GM04504 (cell line): ENCODE data around the gene TRPM2.
"Not testable (repeated sequence)": the region's sequence is repeated elsewhere in the genome, so short reads cannot be mapped to it uniquely, and the experiment has no call there.

Source experiments
- DNase-seq: peaks from one replicate; pipeline ENCODE4 v3.0.0-alpha.2; 2012; ENCODE audit warnings: low read depth

Gene TRPM2

DNA sequence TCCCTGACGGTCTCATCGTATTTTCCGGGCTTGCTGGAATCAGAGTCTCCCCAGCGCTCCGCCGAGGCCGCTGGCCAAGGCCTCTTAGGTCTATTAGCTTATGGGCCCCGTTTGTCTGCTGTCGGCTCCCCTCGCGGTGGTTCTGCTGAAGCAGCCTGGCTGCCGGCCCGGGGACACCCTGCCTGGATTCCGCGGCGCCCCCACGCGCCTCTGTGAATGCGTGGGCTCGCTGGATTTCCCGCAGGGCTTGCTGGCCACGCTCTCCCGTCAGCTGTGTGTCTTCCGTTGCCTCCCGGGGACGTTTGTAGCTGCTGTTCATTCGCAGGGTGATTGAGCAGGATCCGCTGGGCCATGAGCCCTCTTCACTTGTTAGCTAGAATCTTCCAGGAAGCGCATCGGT is 110.3 kb downstream of the TRPM2 start:
- no peak for DNase-seq

DNA sequence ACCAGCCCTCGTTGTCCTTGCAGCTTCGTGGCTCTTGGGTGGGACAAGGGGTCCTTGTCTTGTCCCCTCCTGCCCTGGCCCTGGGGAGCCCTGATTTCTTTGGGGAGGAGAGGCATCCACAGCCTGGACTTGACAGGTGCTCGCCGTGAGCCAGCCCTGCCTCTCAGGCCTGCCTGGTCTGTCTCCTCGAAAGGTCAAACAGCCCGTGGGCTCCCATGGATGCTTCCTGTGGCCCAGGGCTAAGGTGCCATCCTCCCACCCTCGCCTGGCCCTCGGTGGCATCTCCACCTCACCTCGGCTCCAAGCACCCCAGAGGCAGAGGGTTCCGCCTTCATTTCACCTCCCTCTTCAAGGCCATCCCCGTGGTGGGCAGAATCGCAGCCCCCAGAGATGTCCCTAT is 110.9 kb downstream of the TRPM2 start:
- no peak for DNase-seq

DNA sequence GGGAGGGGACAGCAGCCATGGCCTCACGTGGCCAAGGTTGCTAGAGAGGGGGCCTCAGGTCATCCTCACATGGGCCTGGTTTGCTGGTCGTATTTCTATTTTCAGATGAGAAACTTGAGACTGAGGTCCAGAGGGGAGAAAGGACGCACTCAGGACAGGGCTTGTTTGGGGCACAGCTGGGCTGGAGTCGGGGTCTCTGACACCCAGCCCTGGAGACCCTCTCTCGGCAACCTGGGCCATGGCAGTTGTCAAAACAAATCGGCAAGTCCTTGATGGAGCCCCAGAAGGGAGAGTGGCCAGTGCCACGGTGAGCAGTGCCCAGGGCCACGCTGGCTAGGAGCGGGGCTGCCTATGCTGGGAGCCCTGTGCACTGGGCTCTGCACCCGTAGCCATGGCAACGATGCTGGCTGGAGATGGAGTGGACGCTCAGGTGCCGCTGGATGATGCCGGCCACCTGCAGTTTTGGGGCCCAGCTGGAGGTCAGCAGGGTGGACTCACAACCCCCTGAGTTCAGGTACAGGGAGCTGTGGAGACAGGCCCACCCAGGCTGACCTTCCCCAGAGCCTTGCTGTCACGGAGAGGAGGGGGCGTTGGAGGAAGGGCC is 113.0 kb downstream of the TRPM2 start:
- DNase-seq, result no peak

GRCh38 chr21:44466996-44467858 is 113.8 kb downstream of the TRPM2 start:
- no peak for DNase-seq

- DNase-seq, result no peak
Measured at GRCh38 chr21:44467859-44468195, 114.4 kb downstream of the TRPM2 start.

DNA sequence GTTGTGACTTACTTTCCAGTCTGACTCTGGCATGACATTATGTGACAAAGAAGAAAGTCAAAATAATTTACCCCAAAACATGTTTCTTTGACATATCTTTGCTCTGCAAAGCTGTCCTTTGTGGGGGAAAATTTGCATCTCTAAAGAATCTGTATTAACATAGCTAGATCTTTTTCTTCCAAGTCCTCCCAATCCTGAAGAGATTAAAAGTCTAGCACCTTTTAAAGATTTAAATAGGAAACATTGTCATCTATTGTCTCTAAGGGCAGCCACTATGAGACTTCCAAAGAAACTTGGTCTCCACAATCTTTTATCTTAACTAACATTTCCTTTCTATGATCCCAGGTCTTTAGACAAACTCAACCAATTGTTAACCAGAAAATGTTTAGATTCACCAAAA is 117.9 kb downstream of the TRPM2 start:
- no peak for DNase-seq

DNA sequence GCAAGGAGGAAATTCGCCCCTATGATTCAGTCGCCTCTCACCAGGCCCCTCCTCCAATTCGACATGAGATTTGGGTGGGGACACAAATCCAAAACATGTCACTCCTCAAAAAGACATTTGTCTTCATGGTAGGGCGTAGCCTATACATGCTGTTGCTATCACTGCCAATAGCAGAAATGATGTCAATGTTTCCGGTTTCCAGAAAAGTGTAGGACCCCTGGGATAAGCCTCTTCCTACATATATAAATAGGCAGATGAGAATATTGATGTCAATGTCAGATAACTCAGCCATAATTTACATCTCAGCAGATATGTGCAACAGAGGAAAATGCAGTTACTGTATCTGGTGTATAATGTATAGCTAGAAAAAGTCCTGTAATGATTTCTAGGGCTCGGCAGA is 118.6 kb downstream of the TRPM2 start:
- no peak for DNase-seq

DNA sequence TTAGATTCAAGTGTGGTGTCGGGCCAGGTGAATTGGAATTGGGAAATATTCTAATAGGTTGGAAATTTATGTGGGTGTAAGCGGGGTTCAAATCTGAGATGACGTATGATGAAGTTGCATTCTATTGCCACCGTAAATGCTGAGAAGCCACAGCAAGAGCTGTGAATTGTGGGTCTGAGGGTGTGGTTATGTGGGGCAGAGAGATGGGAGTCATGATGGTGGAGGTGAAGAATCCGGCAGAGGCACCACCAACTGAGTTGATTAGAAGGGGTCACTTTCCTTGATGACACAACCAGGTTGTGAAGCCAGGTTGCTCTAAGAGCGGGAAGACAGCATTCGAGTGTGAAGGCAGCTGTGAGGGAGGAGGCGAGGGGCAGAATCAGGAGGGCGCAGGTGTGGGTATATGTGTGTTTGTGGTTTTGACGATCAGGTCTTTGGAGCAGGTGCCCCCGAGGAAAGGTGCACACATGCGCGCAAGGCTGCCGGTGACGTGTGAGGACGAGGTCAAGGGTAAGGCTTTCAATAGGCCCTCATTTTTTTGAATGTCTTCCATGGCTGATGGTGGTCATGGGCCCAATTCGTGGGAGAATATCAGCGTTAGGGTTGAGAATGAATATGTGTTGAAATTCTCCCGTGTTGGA is 120.6 kb downstream of the TRPM2 start:
- DNase-seq, result no peak

GRCh38 chr21:44475266-44475845 is 121.9 kb downstream of the TRPM2 start:
- no peak for DNase-seq

DNA sequence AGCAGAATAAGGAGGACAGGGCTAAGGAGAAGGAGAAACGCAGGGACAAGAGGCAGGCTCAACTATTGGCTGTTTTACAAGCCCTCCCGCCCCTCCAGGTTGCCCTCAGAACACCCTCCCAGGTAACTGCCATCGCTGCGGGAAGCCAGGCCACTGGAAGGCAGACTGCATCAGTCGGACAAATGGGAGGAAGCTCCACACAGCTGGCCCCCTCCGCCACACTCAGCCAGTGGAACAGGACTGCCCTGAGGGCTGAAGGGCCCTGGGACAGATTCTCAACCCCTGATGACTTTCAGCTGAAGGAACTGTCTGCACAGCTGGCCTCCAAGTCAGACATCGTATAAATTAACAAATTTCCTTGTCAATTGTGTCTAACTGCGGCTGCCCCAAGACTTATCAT is 123.7 kb downstream of the TRPM2 start:
- DNase-seq, result no peak

- DNase-seq, result no peak
Measured at GRCh38 chr21:44477712-44478111, 124.3 kb downstream of the TRPM2 start.

GRCh38 chr21:44478124-44478800 is 124.8 kb downstream of the TRPM2 start:
- DNase-seq, result no peak

- DNase-seq, result no peak
Measured at GRCh38 chr21:44478801-44479167, 125.4 kb downstream of the TRPM2 start.

DNA sequence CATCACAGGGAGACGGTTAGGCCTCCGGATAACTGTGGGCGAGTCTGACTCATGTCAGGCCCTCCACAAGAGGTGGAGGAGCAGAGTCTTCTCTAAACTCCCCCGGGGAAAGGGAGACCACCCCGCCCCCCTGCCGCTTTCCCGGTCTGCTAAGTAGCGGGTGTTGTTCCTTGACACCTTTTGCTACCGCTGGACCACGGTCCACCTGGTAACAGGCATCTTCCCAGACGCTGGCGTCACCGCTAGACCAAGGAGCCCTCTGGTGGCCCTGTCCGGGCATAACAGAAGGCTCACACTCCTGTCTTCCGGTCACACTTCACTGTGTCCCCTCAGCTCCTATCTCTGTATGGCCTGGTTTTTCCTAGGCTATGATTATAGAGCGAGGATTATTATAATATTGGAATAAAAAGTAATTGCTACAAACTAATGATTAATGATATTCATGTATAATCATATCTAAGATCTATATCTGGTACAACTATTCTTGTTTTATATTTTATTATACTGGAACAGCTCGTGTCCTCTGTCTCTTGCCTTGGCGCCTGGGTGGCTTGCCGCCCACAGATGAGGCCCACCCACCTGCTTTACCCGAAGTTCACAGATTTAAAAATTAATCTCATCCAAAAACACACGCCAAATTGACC is 126.3 kb downstream of the TRPM2 start:
- DNase-seq, result not testable (repeated sequence)

DNA sequence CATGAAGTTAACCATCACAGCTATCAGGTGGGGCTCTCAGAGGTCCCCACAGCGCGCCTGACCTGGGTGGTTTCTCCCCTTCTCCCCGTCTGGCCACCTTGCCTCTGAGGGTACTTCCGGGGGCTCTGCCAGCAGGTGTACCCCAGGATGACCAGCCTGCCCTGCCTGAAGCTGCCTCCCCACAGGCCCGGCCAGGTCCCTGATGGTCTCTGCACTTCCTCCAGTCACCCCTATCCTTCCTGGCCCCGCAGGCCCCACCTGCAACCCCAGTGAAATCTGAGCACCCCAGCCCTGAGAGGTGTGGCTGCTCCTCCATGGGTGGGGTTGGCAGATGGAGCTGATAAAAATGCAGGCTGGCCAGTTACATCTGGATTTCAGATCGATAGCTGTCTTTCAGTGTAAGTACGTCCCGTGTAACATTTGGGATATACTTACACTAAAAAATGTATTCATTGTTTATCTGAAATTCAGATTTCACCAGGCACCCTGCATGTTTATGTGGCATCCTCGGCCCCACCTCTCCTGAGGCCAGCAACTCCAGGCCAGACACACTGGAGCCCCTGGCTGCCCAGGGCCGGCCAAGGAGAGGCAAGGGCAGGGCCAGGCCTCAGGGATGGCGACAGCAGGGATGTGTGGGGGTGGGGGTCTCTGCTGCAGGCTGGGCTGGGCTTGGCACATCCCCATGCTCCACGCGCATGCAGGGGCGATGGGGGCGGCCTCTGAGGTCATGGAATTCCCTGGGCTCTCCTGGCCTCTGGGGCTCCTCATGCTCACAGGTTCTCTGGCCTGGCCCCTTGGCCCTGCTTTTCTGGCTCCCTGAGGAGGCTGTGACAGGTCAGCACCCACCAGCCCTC is 127.0 kb downstream of the TRPM2 start:
- DNase-seq, result no peak

DNA sequence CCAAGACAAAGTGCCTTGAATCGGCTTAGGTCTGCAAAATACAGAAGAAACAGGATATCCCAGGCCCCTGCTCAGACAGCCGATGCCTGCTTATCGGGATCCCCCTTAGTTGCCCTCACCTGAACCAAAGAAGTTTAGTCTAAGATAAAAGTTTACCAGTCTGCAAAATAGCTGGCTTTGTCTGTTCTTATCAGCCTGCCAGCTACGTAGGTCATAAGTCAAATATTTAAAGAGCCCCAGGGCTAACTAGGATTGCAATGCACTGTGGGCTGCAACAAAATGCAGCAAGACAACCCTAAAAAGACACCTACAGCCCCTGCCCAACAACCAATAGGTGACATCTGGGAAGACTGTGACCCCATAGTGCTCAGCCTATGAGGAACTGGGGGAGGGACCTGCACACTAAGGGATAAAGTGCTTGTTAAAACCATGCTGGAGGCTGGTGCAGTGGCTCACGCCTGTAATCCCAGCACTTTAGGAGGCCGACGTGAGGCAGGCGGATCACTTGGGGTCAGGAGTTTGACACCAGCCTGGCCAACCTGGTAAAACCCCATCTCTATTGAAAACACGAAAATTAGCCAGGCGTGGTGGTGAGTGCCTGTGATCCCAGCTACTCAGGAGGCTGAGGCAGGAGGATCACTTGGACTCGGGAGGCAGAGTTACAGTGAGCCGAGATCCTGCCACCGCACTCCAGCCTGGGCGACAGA is 129.3 kb downstream of the TRPM2 start:
- DNase-seq, result no peak

- no peak for DNase-seq
Measured at GRCh38 chr21:44483288-44484237, 130.1 kb downstream of the TRPM2 start.

DNA sequence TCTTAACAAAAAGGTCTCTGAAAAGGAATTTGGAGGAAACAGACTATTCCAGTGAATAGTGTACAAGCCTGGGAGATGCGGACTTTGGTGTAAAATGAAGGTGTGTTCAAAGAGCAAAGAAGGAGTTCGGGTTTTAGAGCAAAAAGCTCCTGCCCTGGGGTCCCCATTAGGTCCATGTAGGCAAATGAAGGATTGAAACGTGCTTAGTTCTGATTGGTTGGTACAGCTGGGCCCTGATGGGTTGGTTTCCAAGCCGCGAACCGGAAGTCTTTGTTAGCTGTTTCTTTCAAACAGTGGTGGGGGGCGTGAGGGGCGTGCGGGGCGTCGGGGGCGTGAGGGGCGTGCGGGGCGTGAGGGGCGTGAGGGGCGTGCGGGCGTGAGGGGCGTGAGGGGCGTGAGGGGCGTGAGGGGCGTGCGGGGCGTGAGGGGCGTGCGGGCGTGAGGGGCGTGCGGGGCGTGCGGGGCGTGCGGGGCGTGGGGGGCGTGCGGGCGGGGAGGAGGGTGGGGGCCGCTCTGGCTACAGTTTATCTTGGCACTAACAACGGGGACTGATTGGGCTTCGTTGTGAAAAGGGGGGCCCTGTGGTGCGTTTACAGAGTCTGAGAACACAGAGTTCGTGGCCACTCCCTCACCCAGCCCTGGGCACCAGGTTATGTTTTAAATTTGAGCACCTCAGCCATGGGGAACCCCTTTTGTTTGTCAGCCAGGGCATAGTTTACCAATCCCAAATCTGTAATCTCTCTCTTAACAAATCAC is 131.3 kb downstream of the TRPM2 start:
- no peak for DNase-seq
